ENCODE data around the gene AATF. TPM values are rescaled to one million over a fixed set of nuclear protein-coding genes. Genes with fewer than 3 reads are reported as not detected.

The AATF gene
- total RNA-seq, 1 donor from 2014 or later, result 11.5 TPM

DNA sequence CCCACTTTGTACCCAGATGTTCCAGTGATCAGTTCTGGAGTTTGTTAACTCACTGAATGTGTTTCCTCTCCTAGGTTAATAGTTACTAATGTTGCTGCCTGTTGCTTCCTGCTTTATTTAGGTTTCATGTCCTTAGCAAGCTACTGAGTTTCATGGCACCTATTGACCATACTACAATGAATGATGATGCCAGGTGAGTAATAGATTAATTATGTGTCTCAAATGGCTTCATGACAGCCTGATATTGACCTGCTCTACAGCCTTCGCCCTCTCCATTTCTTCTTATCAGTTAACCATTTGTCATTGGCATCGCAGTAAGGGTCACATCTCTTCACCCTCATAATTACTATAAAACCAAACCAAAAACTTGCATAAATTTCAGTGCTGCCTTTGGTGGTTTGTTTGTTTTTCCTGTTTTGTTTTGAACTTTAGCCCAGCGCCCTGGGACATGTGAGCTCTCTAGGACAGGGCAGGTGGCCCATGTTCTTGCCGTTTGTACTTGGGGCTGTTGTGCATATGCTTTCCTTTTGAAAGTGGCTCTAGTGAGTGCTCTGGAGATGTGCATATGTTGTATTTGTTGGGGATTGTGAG is 82.8 kb downstream of the AATF start:
- Histone ChIP-seq H3K9ac (ENCODE audit: low read depth in 1 of 3, low read length in 3 of 3) (no peak overlapping the region), H3K27ac (ENCODE audit: low read depth, low read length) (no peak overlapping the region), H3K9me3 (ENCODE audit: control insufficient read depth in 3 of 3, low read length in 3 of 3) (no peaks in the 10 kb centered on the region), H3K36me3 (ENCODE audit: control insufficient read depth in 3 of 3, insufficient read depth in 3 of 3, low read length in 3 of 3) (peaks cover 0 to 10% (median 2%) of the 10 kb centered on the region in 3 donors), H3K4me1 (ENCODE audit: control insufficient read depth in 3 of 3, insufficient read depth in 3 of 3, low read length in 3 of 3) (no peaks in the 10 kb centered on the region), H3K27me3 (ENCODE audit: control insufficient read depth in 3 of 3, insufficient read depth in 3 of 3, low read length in 3 of 3) (no peaks in the 10 kb centered on the region), H3K4me3 (ENCODE audit: low read length in 3 of 3) (no peak overlapping the region)

DNA sequence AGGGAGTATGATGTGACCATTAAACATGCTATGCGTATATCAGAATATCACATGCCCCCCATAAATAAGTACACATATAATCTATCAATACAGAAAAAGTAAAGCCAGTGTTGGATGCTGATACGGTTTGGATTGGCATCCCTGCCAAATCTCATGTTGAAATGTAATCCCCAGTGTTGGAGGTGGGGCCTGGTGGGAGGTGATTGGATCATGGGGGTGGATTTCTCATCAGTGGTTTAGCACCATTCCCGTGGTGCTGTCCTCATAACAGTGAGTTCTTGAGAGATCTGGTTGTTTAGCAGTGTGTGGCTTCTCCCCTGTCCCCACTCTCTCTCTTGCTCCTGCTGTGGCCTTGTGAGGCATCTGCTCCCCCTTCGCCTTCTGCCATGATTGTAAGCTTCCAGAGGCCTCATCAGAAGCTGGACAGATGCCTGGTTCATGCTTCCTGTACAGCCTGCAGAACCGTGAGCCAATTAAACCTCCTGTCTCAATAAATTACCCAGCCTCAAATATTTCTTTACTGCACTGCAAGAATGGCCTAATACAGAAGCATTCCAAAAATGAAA is 88.9 kb downstream of the AATF start:
- H3K9me3 ChIP-seq (ENCODE audit: control insufficient read depth in 3 of 3, low read length in 3 of 3), result no peaks in the 10 kb centered on the region
- no peak overlapping the region for H3K4me3 ChIP-seq (ENCODE audit: low read length in 3 of 3)
- H3K27ac ChIP-seq (ENCODE audit: low read depth, low read length), result no peak overlapping the region
- H3K4me1 ChIP-seq (ENCODE audit: control insufficient read depth in 3 of 3, insufficient read depth in 3 of 3, low read length in 3 of 3), result no peaks in the 10 kb centered on the region
- H3K27me3 ChIP-seq (ENCODE audit: control insufficient read depth in 3 of 3, insufficient read depth in 3 of 3, low read length in 3 of 3), result no peaks in the 10 kb centered on the region
- peaks cover 0 to 4% (median 2%) of the 10 kb centered on the region in 3 donors for H3K36me3 ChIP-seq (ENCODE audit: control insufficient read depth in 3 of 3, insufficient read depth in 3 of 3, low read length in 3 of 3)
- H3K9ac ChIP-seq (ENCODE audit: low read depth in 1 of 3, low read length in 3 of 3), result no peak overlapping the region

DNA sequence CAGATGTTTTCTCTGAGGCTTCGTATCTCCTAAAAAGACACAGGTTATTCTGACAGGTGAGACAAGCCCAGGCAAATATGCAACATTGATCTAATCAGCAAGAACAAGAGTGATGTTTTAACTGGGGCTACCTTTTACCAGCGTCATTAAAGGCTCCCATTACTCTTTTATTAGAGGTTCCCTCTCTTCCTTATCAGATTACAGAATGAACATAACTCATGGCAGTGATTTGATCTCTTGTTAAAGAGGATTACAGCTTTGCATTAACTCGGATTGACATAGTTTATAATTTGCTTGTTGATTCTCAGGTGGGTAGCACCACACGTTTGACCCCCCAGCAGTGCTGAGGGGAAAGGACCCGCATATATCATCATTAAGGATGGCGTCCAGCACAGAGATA is 90.5 kb downstream of the AATF start:
- Histone ChIP-seq H3K9me3 (ENCODE audit: control insufficient read depth in 3 of 3, low read length in 3 of 3) (no peaks in the 10 kb centered on the region), H3K9ac (ENCODE audit: low read depth in 1 of 3, low read length in 3 of 3) (no peak overlapping the region), H3K27ac (ENCODE audit: low read depth, low read length) (no peak overlapping the region), H3K4me1 (ENCODE audit: control insufficient read depth in 3 of 3, insufficient read depth in 3 of 3, low read length in 3 of 3) (no peaks in the 10 kb centered on the region), H3K4me3 (ENCODE audit: low read length in 3 of 3) (no peak overlapping the region), H3K36me3 (ENCODE audit: control insufficient read depth in 3 of 3, insufficient read depth in 3 of 3, low read length in 3 of 3) (peaks cover 0 to 7% (median 2%) of the 10 kb centered on the region in 3 donors), H3K27me3 (ENCODE audit: control insufficient read depth in 3 of 3, insufficient read depth in 3 of 3, low read length in 3 of 3) (no peaks in the 10 kb centered on the region)

DNA sequence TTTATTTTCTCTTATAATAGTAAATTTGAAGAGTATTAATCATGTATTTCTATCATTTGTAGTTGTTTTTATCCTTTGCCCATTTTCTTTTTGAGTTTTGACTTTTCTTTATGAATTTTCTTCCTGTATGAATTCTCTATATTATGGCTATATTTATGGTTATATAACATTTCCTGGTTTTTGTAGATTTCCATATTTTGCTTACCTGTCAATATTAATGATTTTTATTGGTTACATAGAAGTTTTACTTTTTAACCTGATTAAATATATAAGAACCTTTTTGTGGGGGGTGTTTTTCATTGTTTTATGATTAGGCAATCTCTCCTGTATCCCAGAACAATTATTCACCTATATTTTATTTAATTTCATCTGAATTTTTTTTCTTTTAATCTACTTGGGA is 93.2 kb downstream of the AATF start:
- Histone ChIP-seq H3K9me3 (ENCODE audit: control insufficient read depth in 3 of 3, low read length in 3 of 3) (no peaks in the 10 kb centered on the region), H3K4me1 (ENCODE audit: control insufficient read depth in 3 of 3, insufficient read depth in 3 of 3, low read length in 3 of 3) (peaks cover 0 to 2% (median 0%) of the 10 kb centered on the region in 3 donors), H3K27ac (ENCODE audit: low read depth, low read length) (no peak overlapping the region), H3K27me3 (ENCODE audit: control insufficient read depth in 3 of 3, insufficient read depth in 3 of 3, low read length in 3 of 3) (no peaks in the 10 kb centered on the region), H3K36me3 (ENCODE audit: control insufficient read depth in 3 of 3, insufficient read depth in 3 of 3, low read length in 3 of 3) (peaks cover 2 to 7% (median 2%) of the 10 kb centered on the region in 3 donors), H3K4me3 (ENCODE audit: low read length in 3 of 3) (no peak overlapping the region), H3K9ac (ENCODE audit: low read depth in 1 of 3, low read length in 3 of 3) (no peak overlapping the region)

DNA sequence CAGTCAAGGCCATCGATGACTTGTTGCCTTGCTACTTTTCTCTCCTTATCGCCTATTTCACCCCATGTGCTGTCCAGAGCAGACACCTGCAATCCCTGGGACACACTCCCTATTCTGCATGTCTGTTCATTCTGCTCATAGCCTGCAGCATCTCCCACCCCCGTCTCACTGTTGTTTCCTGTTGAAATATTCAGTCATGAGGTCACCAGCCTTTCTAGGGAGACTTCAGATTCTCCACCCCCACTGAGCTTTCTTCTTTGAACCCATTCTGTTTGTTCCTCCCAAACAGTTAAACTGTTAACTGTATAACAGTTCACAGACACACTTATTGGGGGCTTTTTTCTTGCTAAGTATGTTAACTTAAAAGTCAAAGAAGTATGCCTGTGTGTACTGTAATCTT is 94.4 kb downstream of the AATF start:
- H3K9me3 ChIP-seq (ENCODE audit: control insufficient read depth in 3 of 3, low read length in 3 of 3), result no peaks in the 10 kb centered on the region
- no peak overlapping the region for H3K9ac ChIP-seq (ENCODE audit: low read depth in 1 of 3, low read length in 3 of 3)
- H3K4me1 ChIP-seq (ENCODE audit: control insufficient read depth in 3 of 3, insufficient read depth in 3 of 3, low read length in 3 of 3), result peaks cover 0 to 2% (median 0%) of the 10 kb centered on the region in 3 donors
- no peak overlapping the region for H3K27ac ChIP-seq (ENCODE audit: low read depth, low read length)
- peaks cover 0 to 3% (median 2%) of the 10 kb centered on the region in 3 donors for H3K36me3 ChIP-seq (ENCODE audit: control insufficient read depth in 3 of 3, insufficient read depth in 3 of 3, low read length in 3 of 3)
- no peak overlapping the region for H3K4me3 ChIP-seq (ENCODE audit: low read length in 3 of 3)
- no peaks in the 10 kb centered on the region for H3K27me3 ChIP-seq (ENCODE audit: control insufficient read depth in 3 of 3, insufficient read depth in 3 of 3, low read length in 3 of 3)

DNA sequence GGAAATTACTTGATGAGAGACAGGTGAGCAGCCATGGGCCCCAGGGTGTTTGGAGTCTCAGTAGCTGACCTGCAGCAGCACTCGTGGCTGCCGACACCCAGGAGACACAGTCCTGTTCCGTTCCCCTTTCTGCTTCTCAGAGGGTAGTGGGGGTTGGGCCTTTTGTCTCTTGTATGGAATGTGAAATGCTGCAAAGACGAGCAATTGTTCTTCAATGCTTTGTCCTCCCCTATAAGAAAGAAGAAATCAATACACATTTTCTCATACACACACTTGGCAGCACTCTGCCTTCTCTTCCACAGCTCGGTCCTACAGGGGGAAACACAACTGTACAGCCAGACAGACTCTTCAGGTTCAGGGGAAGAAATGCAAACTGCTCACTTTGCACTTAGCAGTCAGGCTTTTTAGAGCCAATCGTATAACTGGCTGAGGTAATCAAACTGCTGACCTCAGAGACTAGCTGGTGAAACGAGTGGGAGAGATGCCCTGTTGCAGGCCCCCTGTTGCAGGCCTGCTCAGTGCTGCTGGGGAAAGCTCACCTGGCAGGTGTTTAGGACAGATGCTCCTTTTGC is 96.7 kb downstream of the AATF start:
- Histone ChIP-seq H3K27me3 (ENCODE audit: control insufficient read depth in 3 of 3, insufficient read depth in 3 of 3, low read length in 3 of 3) (no peaks in the 10 kb centered on the region), H3K4me1 (ENCODE audit: control insufficient read depth in 3 of 3, insufficient read depth in 3 of 3, low read length in 3 of 3) (peaks cover 0 to 2% (median 0%) of the 10 kb centered on the region in 3 donors), H3K36me3 (ENCODE audit: control insufficient read depth in 3 of 3, insufficient read depth in 3 of 3, low read length in 3 of 3) (peaks cover 0 to 6% (median 2%) of the 10 kb centered on the region in 3 donors), H3K9ac (ENCODE audit: low read depth in 1 of 3, low read length in 3 of 3) (no peak overlapping the region), H3K4me3 (ENCODE audit: low read length in 3 of 3) (no peak overlapping the region), H3K9me3 (ENCODE audit: control insufficient read depth in 3 of 3, low read length in 3 of 3) (no peaks in the 10 kb centered on the region), H3K27ac (ENCODE audit: low read depth, low read length) (no peak overlapping the region)

DNA sequence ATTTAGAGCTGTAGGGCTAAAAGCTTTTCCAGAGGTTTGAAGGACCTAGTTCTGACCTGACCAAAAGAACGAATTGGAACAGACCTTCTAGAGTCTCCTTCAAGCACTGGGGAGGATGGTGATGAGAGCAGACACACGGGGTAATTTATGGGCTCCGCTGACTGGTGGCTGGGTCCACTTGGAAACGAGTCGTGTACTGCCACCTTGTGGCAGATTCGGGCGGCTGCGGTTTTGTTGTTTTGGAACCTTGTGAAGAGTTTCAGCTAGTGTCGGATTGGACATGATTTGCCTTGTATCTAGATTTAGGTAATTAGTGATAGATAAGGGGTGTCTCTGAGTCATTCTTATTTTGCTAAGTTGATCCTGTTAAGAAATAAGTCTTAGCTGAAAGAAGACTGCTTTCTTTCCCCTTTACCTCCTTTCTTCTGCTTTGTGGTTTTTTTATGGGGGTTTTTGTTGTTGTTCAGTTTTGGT is 98.9 kb downstream of the AATF start:
- Histone ChIP-seq H3K27me3 (ENCODE audit: control insufficient read depth in 3 of 3, insufficient read depth in 3 of 3, low read length in 3 of 3) (no peaks in the 10 kb centered on the region), H3K9ac (ENCODE audit: low read depth in 1 of 3, low read length in 3 of 3) (no peak overlapping the region), H3K4me1 (ENCODE audit: control insufficient read depth in 3 of 3, insufficient read depth in 3 of 3, low read length in 3 of 3) (peaks cover 0 to 2% (median 0%) of the 10 kb centered on the region in 3 donors), H3K9me3 (ENCODE audit: control insufficient read depth in 3 of 3, low read length in 3 of 3) (no peaks in the 10 kb centered on the region), H3K36me3 (ENCODE audit: control insufficient read depth in 3 of 3, insufficient read depth in 3 of 3, low read length in 3 of 3) (peaks cover 0 to 6% (median 2%) of the 10 kb centered on the region in 3 donors), H3K27ac (ENCODE audit: low read depth, low read length) (no peak overlapping the region), H3K4me3 (ENCODE audit: low read length in 3 of 3) (no peak overlapping the region)

DNA sequence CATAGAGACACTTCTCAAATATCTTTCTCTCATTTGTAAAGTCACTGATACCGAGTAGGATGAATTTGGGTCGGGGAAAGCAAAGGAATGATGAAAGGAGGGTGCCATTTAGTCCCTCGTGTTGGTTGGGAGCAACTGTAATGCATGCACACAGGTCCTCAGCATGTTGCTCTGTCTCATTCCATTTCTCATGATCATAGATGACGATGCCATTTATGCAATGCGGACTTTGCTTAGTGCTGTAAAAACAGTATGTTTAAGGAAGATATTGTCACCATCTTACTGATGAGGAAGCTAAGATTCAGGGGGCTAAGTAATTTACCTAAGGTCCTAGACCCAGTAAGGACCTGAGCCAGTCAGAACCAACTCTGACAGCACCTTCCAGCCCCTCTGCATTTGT is 100.1 kb downstream of the AATF start:
- peaks cover 0 to 2% (median 0%) of the 10 kb centered on the region in 3 donors for H3K4me1 ChIP-seq (ENCODE audit: control insufficient read depth in 3 of 3, insufficient read depth in 3 of 3, low read length in 3 of 3)
- H3K27me3 ChIP-seq (ENCODE audit: control insufficient read depth in 3 of 3, insufficient read depth in 3 of 3, low read length in 3 of 3), result no peaks in the 10 kb centered on the region
- no peaks in the 10 kb centered on the region for H3K9me3 ChIP-seq (ENCODE audit: control insufficient read depth in 3 of 3, low read length in 3 of 3)
- H3K36me3 ChIP-seq (ENCODE audit: control insufficient read depth in 3 of 3, insufficient read depth in 3 of 3, low read length in 3 of 3), result peaks cover 0 to 3% (median 2%) of the 10 kb centered on the region in 3 donors
- no peak overlapping the region for H3K4me3 ChIP-seq (ENCODE audit: low read length in 3 of 3)
- H3K9ac ChIP-seq (ENCODE audit: low read depth in 1 of 3, low read length in 3 of 3), result no peak overlapping the region
- H3K27ac ChIP-seq (ENCODE audit: low read depth, low read length), result no peak overlapping the region

DNA sequence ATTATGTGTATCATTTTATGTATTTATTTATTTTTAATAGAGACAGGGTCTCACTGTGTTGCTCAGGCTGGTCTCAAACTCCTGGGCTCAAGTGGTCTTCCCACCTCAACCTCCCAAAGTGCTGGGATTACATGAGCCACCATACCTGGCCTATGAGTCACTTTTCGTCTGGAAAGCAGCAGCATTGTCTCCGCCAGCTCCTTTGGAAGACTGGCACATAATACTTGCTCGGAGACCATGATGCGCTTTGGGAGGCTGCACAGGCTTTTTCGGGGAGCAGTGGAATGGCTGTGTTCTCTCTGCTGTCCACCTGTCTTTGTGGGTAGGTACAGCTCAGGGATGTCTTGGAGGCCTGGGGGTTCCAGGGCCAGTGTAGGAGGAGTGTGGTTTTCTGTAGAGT is 102.2 kb downstream of the AATF start:
- H3K27ac ChIP-seq (ENCODE audit: low read depth, low read length), result no peak overlapping the region
- no peaks in the 10 kb centered on the region for H3K4me1 ChIP-seq (ENCODE audit: control insufficient read depth in 3 of 3, insufficient read depth in 3 of 3, low read length in 3 of 3)
- H3K36me3 ChIP-seq (ENCODE audit: control insufficient read depth in 3 of 3, insufficient read depth in 3 of 3, low read length in 3 of 3), result peaks cover 0 to 3% (median 3%) of the 10 kb centered on the region in 3 donors
- no peak overlapping the region for H3K9ac ChIP-seq (ENCODE audit: low read depth in 1 of 3, low read length in 3 of 3)
- no peaks in the 10 kb centered on the region for H3K27me3 ChIP-seq (ENCODE audit: control insufficient read depth in 3 of 3, insufficient read depth in 3 of 3, low read length in 3 of 3)
- H3K9me3 ChIP-seq (ENCODE audit: control insufficient read depth in 3 of 3, low read length in 3 of 3), result no peaks in the 10 kb centered on the region
- no peak overlapping the region for H3K4me3 ChIP-seq (ENCODE audit: low read length in 3 of 3)

DNA sequence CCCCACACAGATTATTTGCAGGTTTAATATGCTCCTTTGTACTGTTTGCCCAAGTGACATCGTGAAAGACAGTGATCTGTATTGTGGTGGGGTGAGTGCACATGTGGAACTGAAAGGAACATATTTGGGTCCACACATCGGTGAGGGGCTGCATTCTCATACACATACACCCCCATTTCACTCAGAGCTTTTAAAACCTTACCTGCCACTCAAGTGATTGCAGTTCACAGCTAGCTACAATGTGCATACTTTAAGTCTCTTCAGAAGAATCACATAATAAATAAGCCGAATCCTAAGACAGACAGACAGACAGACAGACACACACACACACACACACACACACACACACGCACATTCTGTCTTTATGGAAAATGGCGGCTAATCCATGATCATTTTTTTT is 102.6 kb downstream of the AATF start:
- H3K9me3 ChIP-seq (ENCODE audit: control insufficient read depth in 3 of 3, low read length in 3 of 3), result no peaks in the 10 kb centered on the region
- H3K9ac ChIP-seq (ENCODE audit: low read depth in 1 of 3, low read length in 3 of 3), result no peak overlapping the region
- H3K4me1 ChIP-seq (ENCODE audit: control insufficient read depth in 3 of 3, insufficient read depth in 3 of 3, low read length in 3 of 3), result no peaks in the 10 kb centered on the region
- H3K27me3 ChIP-seq (ENCODE audit: control insufficient read depth in 3 of 3, insufficient read depth in 3 of 3, low read length in 3 of 3), result no peaks in the 10 kb centered on the region
- peaks cover 0 to 4% (median 3%) of the 10 kb centered on the region in 3 donors for H3K36me3 ChIP-seq (ENCODE audit: control insufficient read depth in 3 of 3, insufficient read depth in 3 of 3, low read length in 3 of 3)
- H3K27ac ChIP-seq (ENCODE audit: low read depth, low read length), result no peak overlapping the region
- H3K4me3 ChIP-seq (ENCODE audit: low read length in 3 of 3), result no peak overlapping the region

Measured in skeletal muscle tissue (tissue), 4 donors.